B cell (primary cell): ENCODE results near the gene EFHD2. TPM values are rescaled to one million over a fixed set of nuclear protein-coding genes. Genes with fewer than 3 reads are reported as not detected.

ENCODE experiments used
- ATAC-seq: fragments of 200-7000 bp; cut with Tn5 transposase; one replicate; pipeline ENCODE4 v1.10.0; 2021; ENCODE audit warnings: low read depth, mild to moderate bottlenecking, moderate number of reproducible peaks, moderate library complexity
- CTCF ChIA-PET: fragments of 350-600 bp; sonication (Branson Sonifier 250); formaldehyde crosslinking; loops from one replicate; lab custom pipeline; 2021; ENCODE audit warnings: antibody characterized with exemption, inconsistent platforms; lab: Charles Lee
- POLR2A ChIA-PET: fragments of 350-600 bp; sonication (Branson Sonifier 250); formaldehyde crosslinking; loops from one replicate; lab custom pipeline; 2021; ENCODE audit warnings: antibody characterized with exemption; lab: Charles Lee
- DNase-seq: peaks from one replicate; pipeline ENCODE4 v3.0.0; 2013
- H2AFZ ChIP-seq: 2 replicates; pipeline ENCODE4 v1.6.1; 2012; ENCODE audit warnings: mild to moderate bottlenecking, low read depth, low read length; ENCODE audit not compliant: insufficient read depth, poor library complexity, severe bottlenecking
- H3K27ac ChIP-seq, 2 donors: 1 replicate in 1 of 2; 2 replicates in 1 of 2; pipeline ENCODE4 v1.5.1; 2012 to 2013; ENCODE audit warnings: low read length in 2 of 2, mild to moderate bottlenecking in 2 of 2, moderate library complexity in 1 of 2
- H3K27me3 ChIP-seq, 4 experiments: fragments of 200-600 bp in 1 of 4; sonication (generic) in 1 of 4; replicated peaks in 1 of 4; 1 replicate in 2 of 4; 2 replicates in 2 of 4; pipeline versions ENCODE4 v1.6.1 to v1.7.0; 2013 to 2016; ENCODE audit warnings: low read length in 3 of 4, mild to moderate bottlenecking in 2 of 4, mixed read lengths in 1 of 4, moderate library complexity in 1 of 4; ENCODE audit not compliant: insufficient read depth in 4 of 4, control insufficient read depth in 3 of 4; ENCODE audit errors: control extremely low read depth in 1 of 4
- H3K36me3 ChIP-seq, 2 experiments: replicated peaks in 1 of 2; 1 replicate in 1 of 2; 2 replicates in 1 of 2; pipeline versions ENCODE4 v1.6.1 to v1.7.1; 2013; ENCODE audit warnings: low read length in 1 of 2; ENCODE audit not compliant: insufficient read depth in 2 of 2, control insufficient read depth in 1 of 2; ENCODE audit errors: control extremely low read depth in 1 of 2, extremely low read depth in 1 of 2
- H3K4me1 ChIP-seq, 2 donors: fragments of 200-600 bp in 1 of 2; sonication (generic) in 1 of 2; 1 replicate in 1 of 2; 2 replicates in 1 of 2; pipeline versions ENCODE4 v1.5.1 to v1.6.1; 2013 to 2017; ENCODE audit warnings: low read length in 2 of 2; ENCODE audit not compliant: control insufficient read depth in 2 of 2, insufficient read depth in 2 of 2
- H3K4me2 ChIP-seq: replicated peaks from 2 replicates; pipeline ENCODE3; 2012; ENCODE audit warnings: mild to moderate bottlenecking, low read depth, low read length; ENCODE audit not compliant: poor library complexity, severe bottlenecking
- H3K4me3 ChIP-seq, 5 experiments: fragments of 200-600 bp in 1 of 5; sonication (generic) in 1 of 5; 1 replicate in 3 of 5; 2 replicates in 2 of 5; pipeline versions ENCODE4 v1.5.1 to v1.7.0; 2011 to 2016; ENCODE audit warnings: low read length in 4 of 5, mild to moderate bottlenecking in 4 of 5, low read depth in 2 of 5, control low read depth in 1 of 5, moderate library complexity in 1 of 5; ENCODE audit not compliant: insufficient read depth in 1 of 5; ENCODE audit errors: control extremely low read depth in 1 of 5, extremely low read depth in 1 of 5
- H3K79me2 ChIP-seq: fragments of 200-600 bp; sonication (generic); one replicate; pipeline ENCODE4 v1.6.0; 2016; ENCODE audit warnings: low read length; ENCODE audit not compliant: control insufficient read depth, insufficient read depth
- H3K9ac ChIP-seq: fragments of 200-600 bp; sonication (generic); 2 replicates; pipeline ENCODE4 v1.6.1; 2017; ENCODE audit warnings: mild to moderate bottlenecking, low read length, moderate library complexity
- H3K9me3 ChIP-seq, 3 donors: one replicate each; pipeline versions ENCODE4 v1.6.1 to v1.7.1; 2013; ENCODE audit warnings: low read length in 2 of 3; ENCODE audit not compliant: control insufficient read depth in 2 of 3, insufficient read depth in 1 of 3; ENCODE audit errors: control extremely low read depth in 1 of 3
- H4K20me1 ChIP-seq: 2 replicates; pipeline ENCODE4 v1.6.0; 2012; ENCODE audit warnings: mild to moderate bottlenecking, low read length; ENCODE audit not compliant: insufficient read depth, control insufficient read depth, poor library complexity, severe bottlenecking
- H3K27ac Mint-ChIP-seq: one replicate; pipeline ENCODE4 v1.8.0; 2021; ENCODE audit warnings: mixed read lengths
- H3K27me3 Mint-ChIP-seq: one replicate; pipeline ENCODE4 v1.8.0; 2021; ENCODE audit warnings: mixed read lengths
- H3K4me1 Mint-ChIP-seq: one replicate; pipeline ENCODE4 v1.8.0; 2021; ENCODE audit warnings: mixed read lengths
- H3K4me3 Mint-ChIP-seq: one replicate; pipeline ENCODE4 v1.8.0; 2021; ENCODE audit warnings: mixed read lengths
- H3K9me3 Mint-ChIP-seq: one replicate; pipeline ENCODE4 v1.8.0; 2022; ENCODE audit warnings: mixed read lengths; ENCODE audit not compliant: insufficient read depth
- EZH2 ChIP-seq: IDR thresholded peaks from 2 replicates; pipeline ENCODE4 v1.6.1; 2012; ENCODE audit warnings: borderline replicate concordance, low read depth, mild to moderate bottlenecking, moderate library complexity, low read length; ENCODE audit not compliant: insufficient read depth, poor library complexity, severe bottlenecking
- WGBS: methylation state at CpG from one replicate; pipeline ENCODE4 v1.1.5; 2013; ENCODE audit warnings: missing lambda C conversion rate; ENCODE audit not compliant: insufficient coverage; 5-methylcytosine and 5-hydroxymethylcytosine counted together
- intact Hi-C: fragments of 100-400 bp; cut with micrococcal nuclease; formaldehyde crosslinking; loops from one replicate; pipeline ENCODE4 v1.10.0; 2022
- polyA plus RNA-seq: library from polyadenylated mRNA; depleted of rRNA; stranded (reverse); fragments of >200 nt; gene quantifications from 2 replicates; pipeline ENCODE4 v1.2.3, GENCODE V29; 2012
- total RNA-seq, 2 donors: library from RNA; stranded (reverse); fragments of 120-200 nt in 1 of 2; gene quantifications; 1 replicate in 1 of 2; 2 replicates in 1 of 2; pipeline versions ENCODE4 v1.2.3 to v1.2.4, GENCODE V29; 2013 to 2022
- TF ChIP-seq, protein P1 (sequence below): fragments of 200-600 bp; IDR thresholded peaks from one replicate; pipeline ENCODE4 v1.8.0; 2022; ENCODE audit warnings: antibody characterized with exemption, mild to moderate bottlenecking

Gene EFHD2
- total and polyA plus RNA-seq, 2 donors (not counting 1 experiment from before 2014, with no cell fraction given): 39.3 to 67.2 TPM

DNA sequence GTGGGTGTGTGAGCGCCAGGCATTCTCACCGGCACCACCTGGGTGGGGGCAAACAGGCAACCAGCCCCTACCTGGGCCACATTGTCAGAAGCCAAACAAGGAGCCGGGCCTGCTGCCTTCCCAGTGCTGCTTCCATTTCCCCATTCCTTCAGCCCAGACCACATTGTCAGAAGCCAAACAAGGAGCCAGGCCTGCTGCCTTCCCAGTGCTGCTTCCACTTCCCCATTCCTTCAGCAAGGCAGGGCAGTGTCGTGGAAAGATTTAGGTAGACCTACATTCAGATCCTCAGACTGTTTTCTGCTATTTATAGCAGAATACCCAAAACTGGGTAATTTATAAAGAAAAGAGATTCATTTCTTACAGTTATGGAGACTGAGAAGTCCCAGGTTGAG is 47.0 kb upstream of the EFHD2 start:
- no peaks in the 10 kb centered on the region for H3K36me3 ChIP-seq
- ATAC-seq (no peak), DNase-seq (no peak)
- H3K4me3 ChIP-seq: no peak overlapping the region
- H3K27me3 Mint-ChIP-seq: peaks cover 9% of the 10 kb centered on the region
- ChIA-PET POLR2A (no interaction called here), CTCF (no interaction called here)
- H3K4me3 Mint-ChIP-seq: no peak overlapping the region
- H4K20me1 ChIP-seq: no peaks in the 10 kb centered on the region
- no peak overlapping the region for H3K27ac ChIP-seq
- no peaks in the 10 kb centered on the region for H3K4me1 Mint-ChIP-seq
- H3K4me2 ChIP-seq: no peak overlapping the region
- WGBS: 81% methylated on average over 3 of the region's 4 CpGs
- intact Hi-C loops: no loop called here
- H3K9me3 Mint-ChIP-seq: no peaks in the 10 kb centered on the region
- H3K9ac ChIP-seq: no peak overlapping the region
- H3K27ac Mint-ChIP-seq: no peak overlapping the region
- no peaks in the 10 kb centered on the region for H3K79me2 ChIP-seq
- H2AFZ ChIP-seq: no peak overlapping the region
- H3K4me1 ChIP-seq: no peaks in the 10 kb centered on the region
- H3K27me3 ChIP-seq: no peaks in the 10 kb centered on the region
- no peaks in the 10 kb centered on the region for H3K9me3 ChIP-seq
- TF ChIP-seq EZH2: no peak
- TF ChIP-seq, protein P1, sequence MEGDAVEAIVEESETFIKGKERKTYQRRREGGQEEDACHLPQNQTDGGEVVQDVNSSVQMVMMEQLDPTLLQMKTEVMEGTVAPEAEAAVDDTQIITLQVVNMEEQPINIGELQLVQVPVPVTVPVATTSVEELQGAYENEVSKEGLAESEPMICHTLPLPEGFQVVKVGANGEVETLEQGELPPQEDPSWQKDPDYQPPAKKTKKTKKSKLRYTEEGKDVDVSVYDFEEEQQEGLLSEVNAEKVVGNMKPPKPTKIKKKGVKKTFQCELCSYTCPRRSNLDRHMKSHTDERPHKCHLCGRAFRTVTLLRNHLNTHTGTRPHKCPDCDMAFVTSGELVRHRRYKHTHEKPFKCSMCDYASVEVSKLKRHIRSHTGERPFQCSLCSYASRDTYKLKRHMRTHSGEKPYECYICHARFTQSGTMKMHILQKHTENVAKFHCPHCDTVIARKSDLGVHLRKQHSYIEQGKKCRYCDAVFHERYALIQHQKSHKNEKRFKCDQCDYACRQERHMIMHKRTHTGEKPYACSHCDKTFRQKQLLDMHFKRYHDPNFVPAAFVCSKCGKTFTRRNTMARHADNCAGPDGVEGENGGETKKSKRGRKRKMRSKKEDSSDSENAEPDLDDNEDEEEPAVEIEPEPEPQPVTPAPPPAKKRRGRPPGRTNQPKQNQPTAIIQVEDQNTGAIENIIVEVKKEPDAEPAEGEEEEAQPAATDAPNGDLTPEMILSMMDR: no peak

DNA sequence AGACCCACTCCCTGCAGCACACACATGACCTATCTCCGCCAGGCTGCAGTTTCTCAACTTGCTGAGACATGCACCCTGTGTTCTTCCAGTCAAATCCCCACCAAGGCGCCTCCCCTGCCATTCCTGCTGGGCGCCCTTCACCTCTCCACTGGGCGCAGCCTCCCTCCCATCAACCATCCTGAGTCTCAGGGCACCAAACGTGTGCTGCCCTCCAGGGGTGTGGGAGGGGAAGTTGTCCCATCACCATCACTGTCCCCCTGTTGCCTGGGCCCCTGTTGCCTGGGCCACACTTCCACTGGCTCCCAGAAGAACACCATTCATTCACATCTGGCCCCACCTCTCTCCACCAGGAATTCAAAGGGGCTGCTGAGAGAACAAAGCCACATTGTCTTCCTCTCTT is 44.9 kb upstream of the EFHD2 start:
- H3K27me3 Mint-ChIP-seq: peaks cover 9% of the 10 kb centered on the region
- Histone ChIP-seq H4K20me1 (no peaks in the 10 kb centered on the region), H3K9me3 (no peaks in the 10 kb centered on the region), H3K4me1 (no peaks in the 10 kb centered on the region), H3K79me2 (no peaks in the 10 kb centered on the region), H3K27ac (no peak overlapping the region), H3K4me2 (no peak overlapping the region), H3K27me3 (no peaks in the 10 kb centered on the region), H3K9ac (no peak overlapping the region), H3K36me3 (no peaks in the 10 kb centered on the region), H2AFZ (no peak overlapping the region), H3K4me3 (no peak overlapping the region)
- TF ChIP-seq, protein P1: no peak
- no peak for TF ChIP-seq EZH2
- ATAC-seq: no peak
- ChIA-PET CTCF (no interaction called here), POLR2A (no interaction called here)
- no peaks in the 10 kb centered on the region for H3K4me1 Mint-ChIP-seq
- intact Hi-C loops: no loop called here
- no peak for DNase-seq
- no peaks in the 10 kb centered on the region for H3K9me3 Mint-ChIP-seq
- no peak overlapping the region for H3K27ac Mint-ChIP-seq
- WGBS: 100% methylated on average over 1 of the region's 5 CpGs
- H3K4me3 Mint-ChIP-seq: no peak overlapping the region
